HG03521 (cell line): ENCODE measurements around the gene CLCN4.
A peak's percentile ranks its signal among the peaks of the same experiment; 100 is the strongest.

Source experiments
- ATAC-seq: cut with Tn5 transposase; IDR thresholded peaks from one replicate; pipeline ENCODE4 v1.9.1; 2021; ENCODE audit warnings: mild to moderate bottlenecking, moderate library complexity; ENCODE audit not compliant: unreplicated experiment

CLCN4 gene

GRCh38 chrX:10165580-10166247, 8.9 kb downstream of the CLCN4 start:
- ATAC-seq, result no peak

DNA sequence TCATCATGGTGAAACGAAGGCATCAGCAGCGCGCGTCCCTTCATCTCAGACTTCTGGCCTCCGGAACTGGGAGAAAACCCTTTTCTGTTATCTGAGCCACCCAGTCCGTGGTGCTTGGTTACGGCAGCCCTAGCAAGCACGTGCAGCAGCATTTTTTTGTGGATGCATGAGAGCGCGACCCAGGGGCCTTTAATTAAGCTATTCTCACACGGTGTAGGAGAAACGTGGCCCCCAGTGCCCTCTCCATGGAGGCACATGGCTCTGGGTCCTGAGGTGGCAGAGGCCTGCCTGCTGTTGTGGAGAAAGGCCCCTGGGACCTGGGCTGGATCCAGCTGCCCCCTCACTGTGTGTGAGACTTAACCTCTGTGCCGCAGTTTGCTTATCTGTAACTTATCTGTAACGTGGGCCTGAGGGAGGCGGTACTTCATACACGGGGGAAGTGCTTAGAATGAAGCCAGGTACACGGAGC, 9.5 kb downstream of the CLCN4 start:
- ATAC-seq, result peak; percentile 15

GRCh38 chrX:10166731-10167151, 10.0 kb downstream of the CLCN4 start:
- ATAC-seq, result peak; percentile 19

DNA sequence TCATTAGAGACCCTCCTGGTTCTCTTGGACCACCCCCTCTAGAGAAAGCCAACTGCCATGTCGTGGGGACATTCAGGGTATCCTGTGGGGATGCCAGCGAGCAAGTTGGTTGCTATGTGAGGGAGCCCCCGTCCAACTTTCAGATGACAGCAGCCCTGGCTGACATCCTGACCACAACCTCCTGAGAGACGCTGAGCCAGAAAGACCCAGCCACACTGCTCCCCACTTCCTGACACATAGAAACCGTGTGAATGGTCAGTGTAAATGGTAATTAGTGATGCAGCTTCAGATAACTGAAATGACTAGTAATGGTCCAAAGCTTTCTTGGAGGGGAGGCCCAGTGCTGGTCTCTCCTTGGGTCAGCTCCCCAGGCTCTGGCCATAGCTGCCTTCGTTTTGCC, 10.8 kb downstream of the CLCN4 start:
- ATAC-seq, result peak; percentile 85

DNA sequence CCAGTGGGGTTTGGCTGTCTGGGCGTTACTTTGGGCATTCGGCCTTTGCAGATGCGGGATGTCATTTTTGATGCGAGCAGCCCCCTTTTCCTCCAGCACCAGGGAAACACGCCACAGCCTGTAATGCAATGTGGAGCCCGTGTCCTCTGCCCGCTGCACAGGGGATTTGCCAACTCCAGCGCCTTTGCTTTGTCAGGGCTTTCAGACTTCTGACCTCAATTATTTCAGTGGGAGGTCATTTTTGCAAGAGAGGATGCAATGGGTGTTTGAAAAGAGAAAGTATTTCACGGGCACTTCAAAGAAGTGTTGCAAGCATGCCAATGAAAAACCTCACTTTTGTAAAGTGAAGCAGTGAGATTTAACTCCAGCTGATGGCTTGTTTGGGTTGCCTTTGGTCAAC, 11.5 kb downstream of the CLCN4 start:
- ATAC-seq, result no peak

- ATAC-seq, result no peak
These were observed 12.4 kb downstream of the CLCN4 start for GRCh38 chrX:10169175-10169574.

- ATAC-seq, result no peak
These were observed 14.5 kb downstream of the CLCN4 start for GRCh38 chrX:10171249-10171648.

GRCh38 chrX:10172877-10173276, 16.1 kb downstream of the CLCN4 start:
- ATAC-seq, result no peak

- ATAC-seq, result no peak
These were observed 16.6 kb downstream of the CLCN4 start for GRCh38 chrX:10173331-10173900.

DNA sequence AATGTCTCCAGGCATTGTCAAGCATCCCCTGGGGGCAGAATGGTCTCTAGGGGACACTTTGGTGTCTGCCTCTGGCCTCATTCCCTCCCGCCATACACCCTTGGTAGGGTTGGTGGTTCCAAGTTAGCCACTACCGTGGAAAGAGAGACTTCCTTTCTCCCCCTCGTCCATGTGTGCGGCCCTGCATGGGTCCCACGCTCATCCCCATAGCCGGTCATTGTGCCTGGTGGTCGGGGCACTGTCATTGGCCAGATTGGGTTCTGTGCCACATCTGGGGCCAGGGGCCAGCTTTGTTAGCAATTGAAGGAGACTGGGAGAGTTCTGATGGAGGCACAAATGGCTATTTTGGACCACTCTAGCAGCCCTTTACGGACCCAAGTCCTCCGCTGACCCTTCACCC, 17.3 kb downstream of the CLCN4 start:
- ATAC-seq, result no peak

DNA sequence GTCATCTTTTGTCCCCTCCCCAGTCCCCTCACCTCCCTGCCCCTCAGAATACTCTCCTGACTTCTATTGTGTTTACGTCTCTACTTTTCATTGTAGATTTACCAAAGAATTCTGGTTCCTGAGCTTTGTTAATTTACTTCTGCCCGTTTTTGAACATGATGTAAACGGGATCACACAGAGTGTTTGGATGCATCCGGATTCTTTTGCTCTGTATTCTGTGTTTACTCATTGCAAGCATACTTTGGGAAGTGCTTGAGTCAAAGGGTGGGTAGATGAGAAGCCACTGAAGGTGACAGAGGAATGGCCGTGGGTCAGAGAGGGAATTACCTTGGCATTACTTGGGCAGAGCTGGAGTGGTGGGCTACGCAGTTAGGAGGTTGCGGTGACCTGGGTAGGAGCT, 18.0 kb downstream of the CLCN4 start:
- no peak for ATAC-seq

GRCh38 chrX:10175319-10175871, 18.6 kb downstream of the CLCN4 start:
- ATAC-seq, result no peak

DNA sequence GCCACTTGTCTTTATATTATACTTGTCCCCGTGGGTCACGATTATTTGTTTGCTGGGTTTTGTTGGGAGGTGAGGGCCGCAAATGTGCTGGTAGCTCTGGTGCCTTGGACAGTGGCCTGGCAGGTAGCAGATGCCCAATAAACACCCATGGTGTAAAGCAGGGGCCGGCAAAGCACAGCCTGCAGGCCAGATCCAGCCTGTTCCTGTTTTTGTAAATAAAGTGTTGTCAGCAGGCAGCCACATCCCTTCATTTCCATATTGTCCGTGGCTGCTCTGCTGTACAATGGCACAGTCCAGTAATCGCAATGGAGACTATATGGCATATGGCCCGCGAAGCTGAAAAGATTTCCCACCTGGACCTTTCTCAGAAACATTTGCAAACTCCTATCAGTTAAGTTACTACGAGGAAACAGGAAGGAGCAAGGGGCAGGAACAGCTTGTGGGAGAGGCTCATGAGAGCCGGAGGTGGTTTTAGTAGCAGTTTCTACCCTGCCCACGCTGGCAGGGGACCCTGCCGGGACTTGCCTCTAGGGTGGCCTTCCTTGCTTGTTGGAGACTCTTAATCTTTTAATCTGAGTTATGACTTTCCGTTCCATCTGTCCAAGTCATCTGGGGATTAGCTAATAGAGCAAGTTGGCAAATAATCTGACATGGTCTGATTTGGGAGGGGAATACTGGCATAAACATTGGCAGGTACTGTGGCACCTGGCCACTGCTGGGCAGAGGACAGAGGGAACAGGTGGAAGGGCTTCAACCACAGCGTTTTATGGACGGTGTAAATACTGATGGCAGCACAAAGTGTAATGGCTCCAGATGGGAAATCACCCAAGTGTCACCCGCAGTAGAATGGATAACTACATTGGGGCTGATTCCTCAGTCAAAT, 19.6 kb downstream of the CLCN4 start:
- peak; percentile 54 for ATAC-seq

DNA sequence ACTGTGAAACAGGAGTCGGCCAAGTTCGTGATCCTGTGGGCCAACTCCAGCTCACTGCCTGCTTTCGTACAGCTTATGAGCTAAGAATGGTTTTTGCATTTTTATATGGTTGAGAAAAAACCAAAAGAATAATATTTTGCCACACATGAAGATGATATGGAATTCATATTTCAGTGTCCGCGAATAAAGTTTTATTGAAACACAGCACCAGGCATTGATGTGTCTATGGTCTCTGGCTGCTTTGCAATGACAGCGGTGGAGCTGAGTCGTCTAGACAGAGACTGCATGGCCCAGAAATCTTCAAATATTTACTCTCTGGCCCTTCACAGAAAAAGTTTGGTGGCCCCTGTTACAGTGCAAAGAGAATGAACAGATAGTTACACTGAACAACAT, 20.2 kb downstream of the CLCN4 start:
- no peak for ATAC-seq

DNA sequence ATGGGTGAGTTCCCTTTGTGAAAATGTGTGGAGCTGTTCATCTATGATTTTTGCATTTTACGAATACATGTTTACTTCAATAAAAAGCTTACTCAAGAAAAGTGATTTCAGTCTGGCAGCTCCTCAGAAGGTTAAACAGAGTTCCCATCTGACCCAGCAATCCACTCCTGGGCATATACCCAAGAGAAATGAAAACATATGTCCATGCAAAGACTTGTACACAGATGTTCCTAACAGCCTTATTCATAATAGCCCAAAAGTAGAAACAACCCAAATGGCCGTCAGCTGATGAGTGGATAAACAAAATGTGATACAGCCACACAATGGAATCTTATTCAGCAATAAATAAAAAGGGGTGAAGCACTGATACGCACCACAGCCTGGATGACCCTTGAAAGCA, 20.8 kb downstream of the CLCN4 start:
- ATAC-seq, result no peak

GRCh38 chrX:10178866-10179463, 22.2 kb downstream of the CLCN4 start:
- no peak for ATAC-seq

DNA sequence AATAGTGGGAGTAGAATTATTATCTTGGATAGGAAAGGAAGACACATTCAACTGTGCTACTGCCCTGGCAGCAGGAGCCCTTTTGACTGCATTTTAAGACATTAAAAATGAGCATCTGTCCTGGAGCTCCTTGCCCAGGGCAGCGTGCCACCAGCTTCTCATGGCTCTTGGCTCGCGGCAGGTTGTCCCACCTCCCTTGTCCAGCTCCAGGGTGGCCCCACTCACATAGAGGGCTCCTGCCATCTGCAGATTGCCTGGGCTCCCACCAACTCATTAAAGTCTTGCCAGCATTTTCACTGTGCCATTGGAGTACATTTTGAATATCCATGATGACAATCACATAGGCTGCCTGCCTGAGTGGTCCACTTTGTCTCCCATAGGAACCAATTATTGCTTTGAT, 27.0 kb downstream of the CLCN4 start:
- ATAC-seq, result no peak

DNA sequence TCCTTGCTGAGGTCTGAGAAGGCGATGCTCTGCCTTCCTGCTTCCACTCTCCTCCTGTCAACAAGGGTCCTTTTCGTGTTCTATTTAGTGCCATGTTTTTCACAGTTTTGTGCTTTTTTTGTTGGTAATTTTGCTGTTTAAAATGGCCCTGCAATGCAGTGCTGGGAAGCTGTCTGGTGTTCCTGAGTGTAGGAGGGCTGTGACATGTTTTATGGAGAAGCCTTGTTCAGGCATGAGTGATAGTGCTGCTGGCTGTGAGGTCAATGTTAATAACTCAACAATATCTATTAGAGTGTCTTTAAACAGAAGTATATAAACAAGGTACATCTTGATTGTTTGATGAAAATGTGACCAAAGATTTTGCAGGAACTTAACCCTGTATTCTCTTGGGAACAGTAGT, 27.6 kb downstream of the CLCN4 start:
- ATAC-seq, result no peak

DNA sequence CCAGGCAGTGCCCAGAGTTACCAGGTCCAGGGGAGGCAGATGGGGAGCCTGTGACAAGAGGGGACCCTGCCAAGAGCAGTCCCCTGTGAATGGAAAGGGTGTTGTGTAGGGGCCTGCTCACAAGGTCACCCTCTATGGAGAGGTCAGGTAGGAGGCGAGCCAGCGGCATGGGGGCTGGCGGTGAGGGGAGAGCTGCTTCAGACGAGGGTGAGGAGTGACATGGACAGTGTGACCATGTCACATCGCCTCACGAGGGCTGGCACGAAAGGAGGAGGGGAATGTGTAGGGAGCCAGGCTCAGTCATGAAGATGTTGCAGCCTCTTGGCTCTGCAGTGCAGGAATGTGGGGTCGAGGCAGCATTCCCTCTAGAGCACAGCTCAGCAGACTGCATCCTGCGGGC, 29.6 kb downstream of the CLCN4 start:
- no peak for ATAC-seq

- ATAC-seq, result no peak
These were observed 30.6 kb downstream of the CLCN4 start for GRCh38 chrX:10187421-10187820.
